Measurements from ENCODE around the gene NTM. TPM values are rescaled to one million over a fixed set of nuclear protein-coding genes. Genes with fewer than 3 reads are reported as not detected.

NTM gene
- total and polyA plus RNA-seq, 2 donors (not counting 3 experiments of a cell fraction or from before 2014, with no cell fraction given): 1.00 to 1.1 TPM

DNA sequence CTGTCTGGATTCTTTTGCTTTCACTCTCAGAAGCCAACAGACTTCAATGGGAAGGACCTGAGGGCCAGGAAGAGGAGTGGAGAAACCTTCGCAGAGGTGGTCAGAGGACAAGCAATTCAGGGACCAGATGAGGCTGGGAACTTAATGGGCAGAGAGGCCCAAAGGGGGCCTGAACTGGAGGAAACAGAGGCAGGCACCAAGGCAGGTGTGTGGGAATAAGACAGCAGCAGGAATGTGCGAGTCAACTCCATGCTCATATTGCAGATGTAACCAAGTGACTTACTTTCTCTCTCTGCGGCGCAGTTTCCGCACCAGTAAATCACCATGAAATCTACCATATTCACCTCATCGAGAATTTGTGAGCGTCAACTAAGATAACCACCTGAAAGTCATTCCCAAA, 669.1 kb downstream of the NTM start:
- intact Hi-C loops (cut with micrococcal nuclease): no loop called here
- Histone ChIP-seq H3K4me3 (replicated peaks in 1 of 3; ENCODE audit: insufficient read depth in 1 of 3, low read depth in 1 of 3, low read length in 3 of 3) (no peak overlapping the region), H3K36me3 (ENCODE audit: control insufficient read depth in 2 of 2, extremely low read depth in 1 of 2, insufficient read depth in 2 of 2, low read length in 2 of 2) (no peaks in the 10 kb centered on the region), H2AFZ (ENCODE audit: low read depth, low read length) (no peak overlapping the region), H3K27ac (ENCODE audit: insufficient read depth, low read depth, low read length) (no peak overlapping the region), H3K27me3 (ENCODE audit: control insufficient read depth in 2 of 2, insufficient read depth in 2 of 2, low read length in 2 of 2) (no peaks in the 10 kb centered on the region), H3K4me1 (ENCODE audit: control insufficient read depth, extremely low read depth, insufficient read depth, low read length) (no peaks in the 10 kb centered on the region), H3K9me3 (replicated peaks; ENCODE audit: control insufficient read depth, insufficient read depth, low read length) (no peaks in the 10 kb centered on the region), H3K4me2 (ENCODE audit: insufficient read depth, low read length) (no peak overlapping the region), H4K20me1 (replicated peaks; ENCODE audit: control insufficient read depth, extremely low read depth, insufficient read depth, low read length) (no peaks in the 10 kb centered on the region), H3K9me1 (replicated peaks; ENCODE audit: control insufficient read depth, extremely low read depth, insufficient read depth, low read length) (no peaks in the 10 kb centered on the region), H3K9ac (replicated peaks; ENCODE audit: extremely low read depth, insufficient read depth, low read length) (no peak overlapping the region), H3K79me2 (ENCODE audit: control insufficient read depth, insufficient read depth, low read length) (no peaks in the 10 kb centered on the region)
- dilution Hi-C loops (cut with MboI; ENCODE audit: extremely low pct_ligation_motif_present, low sequenced_read_pairs): no loop called here
- no peak for FAIRE-seq
- BruUV-seq (replicated peaks): no TSS peak
- DNase-seq (ENCODE audit: low read depth, low spot score): no peak
- TF ChIP-seq, protein P1, sequence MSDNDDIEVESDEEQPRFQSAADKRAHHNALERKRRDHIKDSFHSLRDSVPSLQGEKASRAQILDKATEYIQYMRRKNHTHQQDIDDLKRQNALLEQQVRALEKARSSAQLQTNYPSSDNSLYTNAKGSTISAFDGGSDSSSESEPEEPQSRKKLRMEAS (IDR thresholded peaks at IDR 0.05; ENCODE audit: insufficient read depth, insufficient read length): no peak
- TF ChIP-seq MYC (IDR thresholded peaks at IDR 0.05; ENCODE audit: low read depth, low read length): no peak
- TF ChIP-seq, protein P2, sequence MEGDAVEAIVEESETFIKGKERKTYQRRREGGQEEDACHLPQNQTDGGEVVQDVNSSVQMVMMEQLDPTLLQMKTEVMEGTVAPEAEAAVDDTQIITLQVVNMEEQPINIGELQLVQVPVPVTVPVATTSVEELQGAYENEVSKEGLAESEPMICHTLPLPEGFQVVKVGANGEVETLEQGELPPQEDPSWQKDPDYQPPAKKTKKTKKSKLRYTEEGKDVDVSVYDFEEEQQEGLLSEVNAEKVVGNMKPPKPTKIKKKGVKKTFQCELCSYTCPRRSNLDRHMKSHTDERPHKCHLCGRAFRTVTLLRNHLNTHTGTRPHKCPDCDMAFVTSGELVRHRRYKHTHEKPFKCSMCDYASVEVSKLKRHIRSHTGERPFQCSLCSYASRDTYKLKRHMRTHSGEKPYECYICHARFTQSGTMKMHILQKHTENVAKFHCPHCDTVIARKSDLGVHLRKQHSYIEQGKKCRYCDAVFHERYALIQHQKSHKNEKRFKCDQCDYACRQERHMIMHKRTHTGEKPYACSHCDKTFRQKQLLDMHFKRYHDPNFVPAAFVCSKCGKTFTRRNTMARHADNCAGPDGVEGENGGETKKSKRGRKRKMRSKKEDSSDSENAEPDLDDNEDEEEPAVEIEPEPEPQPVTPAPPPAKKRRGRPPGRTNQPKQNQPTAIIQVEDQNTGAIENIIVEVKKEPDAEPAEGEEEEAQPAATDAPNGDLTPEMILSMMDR (IDR thresholded peaks at IDR 0.05; ENCODE audit: extremely low read depth in 1 of 2, insufficient read depth in 1 of 2, low read depth in 1 of 2, low read length in 2 of 2): no peak
- TF ChIP-seq FOS (IDR thresholded peaks at IDR 0.05; ENCODE audit: borderline replicate concordance, insufficient read depth, low read length): no peak
- no peak for TF ChIP-seq EZH2 (IDR thresholded peaks at IDR 0.05; ENCODE audit: borderline replicate concordance, low read depth, low read length, severe bottlenecking)
- no peak for TF ChIP-seq POLR2A (IDR thresholded peaks at IDR 0.05; ENCODE audit: low read depth, low read length)
- no peak for TF ChIP-seq GATA2 (IDR thresholded peaks at IDR 0.05; ENCODE audit: insufficient read depth, insufficient read length, low read depth, low read length)
- TF ChIP-seq JUN (IDR thresholded peaks at IDR 0.05; ENCODE audit: borderline replicate concordance, insufficient read depth, insufficient read length, low read depth): no peak
- TF ChIP-seq POLR2AphosphoS5 (IDR thresholded peaks at IDR 0.05; ENCODE audit: insufficient read depth, low read depth, low read length): no peak
- CTCF ChIA-PET: no interaction called here
- POLR2A ChIA-PET: no interaction called here

All from endothelial cell of umbilical vein (primary cell).